ENCODE results near the gene SCAP. TPM values are rescaled to one million over a fixed set of nuclear protein-coding genes. Genes with fewer than 3 reads are reported as not detected.
A peak's percentile ranks its signal among the peaks of the same experiment; 100 is the strongest.
"Not testable (repeated sequence)": the region's sequence is repeated elsewhere in the genome, so short reads cannot be mapped to it uniquely, and the experiment has no call there.

The SCAP gene
- total and polyA plus RNA-seq, 2 donors (not counting 1 experiment from before 2014, with no cell fraction given) = 13.6 to 67.7 TPM

GRCh38 chr3:47512416-47513124 lies 36.8 kb upstream of the SCAP start:
- Histone ChIP-seq H3K27ac (ENCODE audit: insufficient read depth, low read length) (peak overlapping the region; percentile 90), H4K20me1 (ENCODE audit: control insufficient read depth, extremely low read depth, insufficient read depth, low read length) (no peaks in the 10 kb centered on the region), H3K4me2 (ENCODE audit: extremely low read depth, insufficient read depth, low read length) (peak overlapping the region; percentile 94), H3K4me1 (ENCODE audit: control insufficient read depth, extremely low read depth, insufficient read depth, low read length) (peaks cover 4% of the 10 kb centered on the region), H2AFZ (ENCODE audit: low read length) (peak overlapping the region; percentile 68), H3K9ac (ENCODE audit: insufficient read depth, low read length) (peak overlapping the region; percentile 79), H3K9me3 (ENCODE audit: control insufficient read depth, insufficient read depth, low read depth, low read length) (no peaks in the 10 kb centered on the region), H3K79me2 (ENCODE audit: control insufficient read depth, insufficient read depth, low read length) (peaks cover 21% of the 10 kb centered on the region), H3K27me3 (ENCODE audit: control insufficient read depth, insufficient read depth, low read length) (no peaks in the 10 kb centered on the region), H3K36me3 (ENCODE audit: control insufficient read depth, insufficient read depth, low read length) (peaks cover 5% of the 10 kb centered on the region), H3K4me3 (replicated peaks in 1 of 4; ENCODE audit: control extremely low read depth in 1 of 4, insufficient read depth in 1 of 4, low read depth in 3 of 4, low read length in 4 of 4) (peak overlapping the region; percentile 57 to 91 (median 87))
- peak; percentile 23 to 25 for DNase-seq (ENCODE audit: low read depth in 2 of 2)
- TF ChIP-seq EZH2 (IDR thresholded peaks at IDR 0.05; ENCODE audit: low read length, missing control alignments) (no peak), CTCF (conservative IDR thresholded peaks at IDR 0.05 in 1 of 2, IDR thresholded peaks at IDR 0.05 in 1 of 2; ENCODE audit: low read depth in 1 of 2, low read length in 2 of 2) (no peak)

GRCh38 chr3:47505267-47505666 lies 29.5 kb upstream of the SCAP start:
- H3K36me3 ChIP-seq (ENCODE audit: control insufficient read depth, insufficient read depth, low read length); H3K4me3 ChIP-seq (replicated peaks in 1 of 4; ENCODE audit: control extremely low read depth in 1 of 4, insufficient read depth in 1 of 4, low read depth in 3 of 4, low read length in 4 of 4); DNase-seq (ENCODE audit: low read depth in 2 of 2); H3K79me2 ChIP-seq (ENCODE audit: control insufficient read depth, insufficient read depth, low read length); H3K9ac ChIP-seq (ENCODE audit: insufficient read depth, low read length); H4K20me1 ChIP-seq (ENCODE audit: control insufficient read depth, extremely low read depth, insufficient read depth, low read length); H3K27ac ChIP-seq (ENCODE audit: insufficient read depth, low read length); H3K27me3 ChIP-seq (ENCODE audit: control insufficient read depth, insufficient read depth, low read length); H3K4me1 ChIP-seq (ENCODE audit: control insufficient read depth, extremely low read depth, insufficient read depth, low read length); H3K9me3 ChIP-seq (ENCODE audit: control insufficient read depth, insufficient read depth, low read depth, low read length); H3K4me2 ChIP-seq (ENCODE audit: extremely low read depth, insufficient read depth, low read length); H2AFZ ChIP-seq (ENCODE audit: low read length): not testable (repeated sequence)

- no peak for TF ChIP-seq EZH2 (IDR thresholded peaks at IDR 0.05; ENCODE audit: low read length, missing control alignments)
- no peak for TF ChIP-seq CTCF (conservative IDR thresholded peaks at IDR 0.05 in 1 of 2, IDR thresholded peaks at IDR 0.05 in 1 of 2; ENCODE audit: low read depth in 1 of 2, low read length in 2 of 2)
- Histone ChIP-seq H3K4me1 (ENCODE audit: control insufficient read depth, extremely low read depth, insufficient read depth, low read length) (no peaks in the 10 kb centered on the region), H3K4me2 (ENCODE audit: extremely low read depth, insufficient read depth, low read length) (no peak overlapping the region), H3K79me2 (ENCODE audit: control insufficient read depth, insufficient read depth, low read length) (no peaks in the 10 kb centered on the region), H4K20me1 (ENCODE audit: control insufficient read depth, extremely low read depth, insufficient read depth, low read length) (no peaks in the 10 kb centered on the region), H3K9me3 (ENCODE audit: control insufficient read depth, insufficient read depth, low read depth, low read length) (no peaks in the 10 kb centered on the region), H3K4me3 (replicated peaks in 1 of 4; ENCODE audit: control extremely low read depth in 1 of 4, insufficient read depth in 1 of 4, low read depth in 3 of 4, low read length in 4 of 4) (no peak overlapping the region), H3K27me3 (ENCODE audit: control insufficient read depth, insufficient read depth, low read length) (no peaks in the 10 kb centered on the region), H2AFZ (ENCODE audit: low read length) (no peak overlapping the region), H3K27ac (ENCODE audit: insufficient read depth, low read length) (no peak overlapping the region), H3K36me3 (ENCODE audit: control insufficient read depth, insufficient read depth, low read length) (peaks cover 9% of the 10 kb centered on the region), H3K9ac (ENCODE audit: insufficient read depth, low read length) (no peak overlapping the region)
- no peak for DNase-seq (ENCODE audit: low read depth in 2 of 2)
These were observed 28.4 kb upstream of the SCAP start for GRCh38 chr3:47504113-47504512.
